GM13976 (cell line): ENCODE data around the gene NHERF1.

Experiments used
- DNase-seq: peaks from one replicate; pipeline ENCODE4 v3.0.0; 2012; ENCODE audit warnings: low spot score
- CTCF ChIP-seq: IDR thresholded peaks from 2 replicates; pipeline ENCODE4 v1.5.1; 2012; ENCODE audit warnings: borderline replicate concordance, mild to moderate bottlenecking; ENCODE audit not compliant: insufficient read depth; ENCODE audit errors: extremely low read depth, missing control alignments, control extremely low read depth
- in situ Hi-C: fragments of 300-500 bp; cut with MboI; formaldehyde crosslinking; loops from one replicate; pipeline ENCODE4 v1.12.0; 2022; ENCODE audit warnings: low sequenced_read_pairs, mixed read lengths, inconsistent platforms; ENCODE audit not compliant: unreplicated experiment

NHERF1 gene

GRCh38 chr17:74803971-74804370 lies 55.5 kb downstream of the NHERF1 start:
- no peak for DNase-seq
- in situ Hi-C loops = no loop called here
- no peak for TF ChIP-seq CTCF

- DNase-seq = no peak
- in situ Hi-C loops = no loop called here
- TF ChIP-seq CTCF = no peak
Observed at GRCh38 chr17:74804683-74805082, 56.3 kb downstream of the NHERF1 start.

GRCh38 chr17:74805591-74805991 lies 57.2 kb downstream of the NHERF1 start:
- TF ChIP-seq CTCF = no peak
- in situ Hi-C loops = no loop called here
- no peak for DNase-seq

DNA sequence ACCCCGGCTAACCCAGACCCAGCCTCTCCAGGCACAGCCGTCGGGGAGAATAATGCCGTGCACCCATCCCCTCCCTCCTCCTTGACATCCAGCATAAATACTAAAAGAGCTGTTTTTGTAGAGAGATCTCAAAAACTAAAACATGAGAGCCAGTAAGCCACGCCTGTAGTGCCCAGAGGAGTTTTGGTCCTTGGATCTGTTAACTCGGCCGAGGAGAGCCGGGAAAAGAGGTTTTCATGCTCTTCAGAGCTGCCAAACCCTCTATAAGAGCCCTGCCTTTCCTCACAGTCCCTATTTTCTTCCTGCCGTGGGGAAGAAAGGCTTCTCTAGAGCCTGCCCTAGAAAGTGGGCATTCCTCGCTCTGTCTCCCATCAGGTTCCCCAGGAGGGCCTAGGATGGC lies 57.9 kb downstream of the NHERF1 start:
- no peak for DNase-seq
- in situ Hi-C loops = no loop called here
- no peak for TF ChIP-seq CTCF

DNA sequence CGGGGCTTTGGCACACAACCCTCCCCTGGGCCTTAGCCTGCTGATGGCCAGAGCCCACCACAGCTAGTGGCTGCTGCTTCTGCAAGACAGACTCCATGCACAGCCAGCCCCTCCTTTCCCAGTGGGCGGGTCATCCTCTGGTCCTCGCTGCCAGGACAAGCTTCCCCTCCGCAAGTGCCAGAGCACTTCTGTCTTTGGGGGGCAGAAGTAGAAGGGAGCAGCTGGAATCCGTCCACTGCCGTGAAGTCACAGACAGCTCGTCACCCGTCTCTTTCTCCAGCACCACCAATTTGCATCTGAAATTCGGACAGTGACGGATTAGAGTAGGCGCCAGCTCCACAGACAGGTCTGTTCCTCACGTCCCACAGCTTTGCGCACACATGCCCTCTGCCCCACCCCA lies 59.0 kb downstream of the NHERF1 start:
- no peak for DNase-seq
- TF ChIP-seq CTCF = no peak
- in situ Hi-C loops = no loop called here

- DNase-seq = no peak
- in situ Hi-C loops = no loop called here
- no peak for TF ChIP-seq CTCF
Observed at GRCh38 chr17:74807925-74808324, 59.5 kb downstream of the NHERF1 start.
